Neural crest cell (in vitro differentiated cells): ENCODE results near the gene SORBS2. TPM values are rescaled to one million over a fixed set of nuclear protein-coding genes. Genes with fewer than 3 reads are reported as not detected.

Source experiments
- DNase-seq: peaks from one replicate; pipeline ENCODE4 v3.0.0; 2021; ENCODE audit warnings: low read depth, mixed read lengths, low spot score
- H3K27ac Mint-ChIP-seq: one replicate; pipeline ENCODE4 v1.8.0; 2021; ENCODE audit warnings: mild to moderate bottlenecking, mixed read lengths; ENCODE audit not compliant: unreplicated experiment
- H3K27me3 Mint-ChIP-seq: 2 replicates; pipeline ENCODE4 v1.8.0; 2021; ENCODE audit warnings: low read depth, mild to moderate bottlenecking, mixed read lengths
- H3K36me3 Mint-ChIP-seq: 2 replicates; pipeline ENCODE4 v1.8.0; 2021; ENCODE audit warnings: low read depth, mild to moderate bottlenecking, mixed read lengths
- H3K4me1 Mint-ChIP-seq: 2 replicates; pipeline ENCODE4 v1.8.0; 2021; ENCODE audit warnings: mixed read lengths
- H3K4me3 Mint-ChIP-seq: one replicate; pipeline ENCODE4 v1.8.0; 2021; ENCODE audit warnings: mild to moderate bottlenecking, mixed read lengths
- H3K9me3 Mint-ChIP-seq: 2 replicates; pipeline ENCODE4 v1.8.0; 2021; ENCODE audit warnings: mixed read lengths
- total RNA-seq: library from RNA; stranded (reverse); gene quantifications from 2 replicates; pipeline ENCODE4 v1.2.1, GENCODE V29; 2021
- TF ChIP-seq, protein P1 (sequence below): fragments of 200-600 bp; sonication (generic); conservative IDR thresholded peaks from 2 replicates; pipeline ENCODE4 v1.5.0; 2021; ENCODE audit warnings: antibody characterized with exemption, mild to moderate bottlenecking

Gene SORBS2
- total RNA-seq, 1 donor from 2014 or later, result 42.3 TPM

DNA sequence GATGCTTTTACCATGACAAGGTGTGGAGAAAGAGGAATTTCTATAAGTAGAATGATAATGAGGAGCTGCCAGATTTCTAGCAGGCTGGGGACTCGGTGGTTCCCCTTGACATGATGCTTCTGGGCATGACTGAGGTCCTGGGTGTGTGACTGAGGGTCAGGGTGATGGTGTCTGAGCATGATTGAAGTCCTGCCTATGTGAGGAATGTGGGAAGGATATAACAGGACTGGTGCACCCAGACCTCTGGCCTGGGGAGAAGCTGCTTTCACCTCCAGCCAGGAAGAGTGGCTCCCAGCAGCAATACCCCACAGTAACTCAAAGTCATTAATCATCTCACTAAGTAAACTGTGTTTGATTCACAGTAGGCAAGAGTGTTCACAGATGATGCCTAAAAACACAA is 17.4 kb downstream of the SORBS2 start:
- peaks cover 23% of the 10 kb centered on the region for H3K4me1 Mint-ChIP-seq
- H3K36me3 Mint-ChIP-seq, result no peaks in the 10 kb centered on the region

DNA sequence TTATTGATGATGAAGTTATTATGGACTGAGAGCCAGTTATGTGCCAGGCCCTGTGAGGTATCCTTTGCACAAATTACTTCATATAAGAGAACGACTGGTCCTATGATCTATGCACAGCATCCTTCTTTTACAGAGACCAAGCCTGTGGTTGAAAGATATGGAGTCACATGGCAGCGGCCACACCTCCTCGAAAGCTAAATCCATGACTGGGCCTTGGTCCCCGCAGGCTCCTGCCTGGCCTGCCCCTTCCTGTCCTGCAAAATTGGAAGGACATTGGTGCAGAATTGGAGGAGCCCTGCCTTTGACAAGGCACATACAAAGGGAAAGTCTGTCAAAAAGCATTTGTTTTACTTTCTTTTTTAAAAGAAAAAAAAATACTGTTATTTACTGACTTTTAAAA is 18.3 kb downstream of the SORBS2 start:
- H3K9me3 Mint-ChIP-seq, result no peaks in the 10 kb centered on the region
- H3K4me3 Mint-ChIP-seq, result no peak overlapping the region
- TF ChIP-seq, protein P1, sequence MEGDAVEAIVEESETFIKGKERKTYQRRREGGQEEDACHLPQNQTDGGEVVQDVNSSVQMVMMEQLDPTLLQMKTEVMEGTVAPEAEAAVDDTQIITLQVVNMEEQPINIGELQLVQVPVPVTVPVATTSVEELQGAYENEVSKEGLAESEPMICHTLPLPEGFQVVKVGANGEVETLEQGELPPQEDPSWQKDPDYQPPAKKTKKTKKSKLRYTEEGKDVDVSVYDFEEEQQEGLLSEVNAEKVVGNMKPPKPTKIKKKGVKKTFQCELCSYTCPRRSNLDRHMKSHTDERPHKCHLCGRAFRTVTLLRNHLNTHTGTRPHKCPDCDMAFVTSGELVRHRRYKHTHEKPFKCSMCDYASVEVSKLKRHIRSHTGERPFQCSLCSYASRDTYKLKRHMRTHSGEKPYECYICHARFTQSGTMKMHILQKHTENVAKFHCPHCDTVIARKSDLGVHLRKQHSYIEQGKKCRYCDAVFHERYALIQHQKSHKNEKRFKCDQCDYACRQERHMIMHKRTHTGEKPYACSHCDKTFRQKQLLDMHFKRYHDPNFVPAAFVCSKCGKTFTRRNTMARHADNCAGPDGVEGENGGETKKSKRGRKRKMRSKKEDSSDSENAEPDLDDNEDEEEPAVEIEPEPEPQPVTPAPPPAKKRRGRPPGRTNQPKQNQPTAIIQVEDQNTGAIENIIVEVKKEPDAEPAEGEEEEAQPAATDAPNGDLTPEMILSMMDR, result no peak
- peaks cover 23% of the 10 kb centered on the region for H3K4me1 Mint-ChIP-seq
- no peak overlapping the region for H3K27ac Mint-ChIP-seq
- no peak for DNase-seq
- H3K27me3 Mint-ChIP-seq, result no peaks in the 10 kb centered on the region
- H3K36me3 Mint-ChIP-seq, result no peaks in the 10 kb centered on the region

More for the DNA sequence above, 17.4 kb downstream of the SORBS2 start:
- Mint-ChIP-seq H3K9me3 (no peaks in the 10 kb centered on the region), H3K27ac (no peak overlapping the region), H3K27me3 (no peaks in the 10 kb centered on the region), H3K4me3 (no peak overlapping the region)
- DNase-seq, result no peak
- TF ChIP-seq, protein P1, result no peak

DNA sequence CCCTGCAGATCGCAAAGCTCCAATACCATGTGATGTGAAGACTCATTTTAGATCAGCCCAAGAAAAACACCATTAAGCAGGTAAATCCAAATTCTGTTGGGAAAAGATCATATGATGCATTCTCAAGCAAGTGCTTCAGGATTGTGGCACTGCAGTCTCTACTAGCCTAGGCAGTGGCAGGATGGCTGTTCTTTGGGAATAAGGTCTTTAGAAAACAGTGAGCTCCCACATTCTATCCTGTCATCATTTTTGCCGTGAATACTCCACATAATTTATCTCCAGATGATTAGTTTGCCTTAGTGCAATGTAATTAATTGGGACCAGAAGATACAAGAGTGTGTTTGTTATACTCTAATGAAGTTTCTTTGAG is 18.9 kb downstream of the SORBS2 start:
- no peaks in the 10 kb centered on the region for H3K9me3 Mint-ChIP-seq
- H3K27me3 Mint-ChIP-seq, result no peaks in the 10 kb centered on the region
- no peak for DNase-seq
- H3K4me3 Mint-ChIP-seq, result no peak overlapping the region
- TF ChIP-seq, protein P1, result no peak
- H3K36me3 Mint-ChIP-seq, result no peaks in the 10 kb centered on the region
- peaks cover 25% of the 10 kb centered on the region for H3K4me1 Mint-ChIP-seq
- H3K27ac Mint-ChIP-seq, result no peak overlapping the region

DNA sequence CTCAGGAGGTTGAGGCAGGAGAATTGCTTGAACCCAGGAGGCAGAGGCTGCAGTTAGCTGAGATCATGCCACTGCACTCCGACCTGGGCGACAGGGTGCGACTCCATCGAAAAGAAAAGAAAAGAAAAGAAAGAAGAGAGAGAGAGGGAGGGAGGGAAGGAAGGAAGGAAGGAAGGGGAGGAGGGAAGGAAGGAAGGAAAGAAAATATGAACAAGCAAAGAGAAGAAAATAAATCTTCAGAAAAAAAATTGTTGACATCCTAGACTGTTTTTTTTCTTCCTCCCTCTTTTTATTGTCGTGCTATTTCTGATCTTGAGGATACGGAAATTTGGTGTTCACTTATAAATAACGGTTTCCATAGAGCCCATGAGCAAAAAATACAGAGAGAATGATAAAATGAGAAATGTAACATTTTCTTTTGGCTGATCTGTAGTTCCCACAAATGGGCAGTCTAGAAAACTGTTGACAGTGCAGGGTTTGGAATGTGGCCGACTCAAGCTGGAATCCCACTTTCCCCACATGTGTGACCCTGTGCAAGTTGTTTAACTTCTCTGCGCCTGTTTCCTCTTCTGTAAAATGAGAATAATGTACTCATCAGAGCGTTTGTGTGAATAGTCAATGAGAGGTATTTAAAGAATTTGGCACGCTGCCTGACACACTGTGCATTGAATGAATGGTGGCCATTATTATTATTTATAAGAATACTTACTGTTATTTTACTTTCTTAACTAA is 19.4 kb downstream of the SORBS2 start:
- no peak overlapping the region for H3K4me3 Mint-ChIP-seq
- no peaks in the 10 kb centered on the region for H3K27me3 Mint-ChIP-seq
- H3K4me1 Mint-ChIP-seq, result peaks cover 30% of the 10 kb centered on the region
- H3K36me3 Mint-ChIP-seq, result no peaks in the 10 kb centered on the region
- TF ChIP-seq, protein P1, result no peak
- H3K27ac Mint-ChIP-seq, result no peak overlapping the region
- no peak for DNase-seq
- H3K9me3 Mint-ChIP-seq, result no peaks in the 10 kb centered on the region

DNA sequence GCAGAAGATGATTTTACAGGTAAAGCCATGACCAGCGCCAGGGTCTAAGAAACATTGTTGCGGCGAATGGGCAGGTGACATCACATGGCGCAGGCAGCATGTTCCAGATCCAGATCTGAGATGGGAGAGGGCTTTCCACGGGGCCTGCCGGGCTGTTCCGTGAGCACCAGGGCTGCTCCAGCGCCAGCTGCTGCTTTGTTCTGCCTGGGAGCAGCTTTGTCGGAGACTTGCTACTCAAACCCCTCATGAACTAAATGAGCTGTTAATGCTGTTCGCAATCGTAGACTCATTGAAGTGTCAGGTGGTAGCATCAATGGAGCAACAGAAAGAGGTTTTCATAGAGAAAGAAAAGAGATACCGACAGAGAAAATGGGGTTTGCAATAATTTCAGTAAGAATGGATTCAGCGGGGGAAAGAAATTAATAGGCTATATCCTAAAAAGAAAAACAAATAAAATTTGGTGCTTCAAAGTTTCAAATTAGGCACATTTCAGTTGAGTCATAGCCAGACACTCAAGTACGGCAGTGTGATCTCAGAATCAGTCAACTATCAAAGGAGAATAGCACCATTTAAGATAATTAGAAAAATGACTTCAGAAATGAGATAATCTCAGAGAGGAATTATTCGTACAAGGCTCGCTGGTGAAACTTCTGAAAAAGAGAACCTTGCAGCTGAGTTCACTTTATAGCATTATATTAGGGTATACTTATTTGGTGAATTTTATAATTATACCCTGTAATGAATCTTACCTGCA is 23.9 kb downstream of the SORBS2 start:
- H3K4me3 Mint-ChIP-seq, result no peak overlapping the region
- H3K9me3 Mint-ChIP-seq, result no peaks in the 10 kb centered on the region
- H3K4me1 Mint-ChIP-seq, result peaks cover 49% of the 10 kb centered on the region
- no peak for DNase-seq
- TF ChIP-seq, protein P1, result no peak
- no peaks in the 10 kb centered on the region for H3K27me3 Mint-ChIP-seq
- no peak overlapping the region for H3K27ac Mint-ChIP-seq
- peaks cover 3% of the 10 kb centered on the region for H3K36me3 Mint-ChIP-seq
